ENCODE results near the gene TRAPPC14. TPM values are rescaled to one million over a fixed set of nuclear protein-coding genes. Genes with fewer than 3 reads are reported as not detected.

The TRAPPC14 gene
- total and polyA plus RNA-seq, 2 donors from 2014 or later = 14.8 to 27.1 TPM

DNA sequence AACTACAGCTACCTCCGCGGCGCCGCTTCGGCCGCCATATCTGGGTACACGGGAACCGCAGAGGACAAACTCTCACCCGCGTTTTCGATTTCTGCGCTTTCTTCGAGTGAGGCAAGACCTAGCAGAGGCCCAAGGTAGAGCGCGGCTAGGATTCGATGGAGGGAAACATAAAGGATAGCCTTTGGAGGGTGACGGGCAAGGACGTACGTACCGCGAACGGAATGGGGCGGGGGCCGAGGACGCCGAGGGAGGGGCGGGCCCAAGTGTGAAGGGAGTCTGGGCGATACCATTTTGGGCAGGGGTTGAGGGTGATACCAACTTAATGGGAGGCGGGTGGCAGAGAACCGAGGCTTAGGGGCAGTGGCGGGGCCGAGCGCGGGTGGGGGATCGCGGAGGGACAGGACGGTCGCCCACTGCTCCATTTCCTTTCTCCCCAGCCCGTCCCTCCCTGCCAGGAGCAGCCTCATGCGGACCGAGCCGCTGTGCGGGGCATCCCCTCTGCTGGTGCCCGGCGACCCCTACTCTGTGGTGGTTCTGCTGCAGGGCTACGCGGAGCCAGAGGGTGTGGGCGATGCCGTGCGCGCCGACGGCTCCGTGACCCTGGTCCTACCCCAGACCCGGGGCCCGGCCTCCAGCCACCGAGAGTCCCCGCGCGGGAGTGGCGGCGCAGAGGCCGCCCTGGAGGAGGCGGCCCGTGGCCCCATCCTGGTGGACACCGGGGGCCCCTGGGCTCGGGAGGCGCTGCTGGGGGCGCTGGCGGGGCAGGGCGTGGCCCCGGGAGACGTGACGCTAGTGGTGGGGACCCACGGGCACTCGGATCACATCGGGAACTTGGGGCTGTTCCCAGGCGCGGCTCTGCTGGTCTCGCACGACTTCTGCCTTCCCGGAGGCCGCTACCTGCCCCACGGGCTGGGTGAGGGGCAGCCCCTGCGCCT, 31.3 kb downstream of the TRAPPC14 start, which contains the start of gene MBLAC1:
Gene MBLAC1, plus strand, starts transcription at position 37 of the 935 bp plus-strand sequence. Its CDS starts 429 bp downstream, at position 466.
- FAIRE-seq (no peak), DNase-seq (peak; percentile 93 to 97 (median 96))
- Histone ChIP-seq H3K27ac (ENCODE audit: low read depth in 2 of 2, low read length in 2 of 2) (peak within 1 kb of the TSS; percentile 99 to 100), H3K4me3 (ENCODE audit: low read length in 3 of 3) (peak within 1 kb of the TSS; percentile 84 to 96 (median 91)), H3K4me1 (ENCODE audit: control insufficient read depth in 2 of 3, insufficient read depth in 2 of 3, low read depth in 1 of 3, low read length in 3 of 3) (peaks cover 0 to 14% (median 8%) of the 10 kb centered on the region in 3 donors), H3K9me3 (ENCODE audit: control insufficient read depth in 2 of 3, insufficient read depth in 1 of 3, low read length in 3 of 3) (no peaks in the 10 kb centered on the region), H3K36me3 (ENCODE audit: control insufficient read depth in 2 of 3, insufficient read depth in 3 of 3, low read length in 3 of 3) (no peaks in the 10 kb centered on the region), H3K9ac (ENCODE audit: low read length in 3 of 3) (peak within 1 kb of the TSS; percentile 80 to 96 (median 88)), H3K27me3 (ENCODE audit: control insufficient read depth, insufficient read depth, low read length) (no peaks in the 10 kb centered on the region)
- TF ChIP-seq, protein P1, sequence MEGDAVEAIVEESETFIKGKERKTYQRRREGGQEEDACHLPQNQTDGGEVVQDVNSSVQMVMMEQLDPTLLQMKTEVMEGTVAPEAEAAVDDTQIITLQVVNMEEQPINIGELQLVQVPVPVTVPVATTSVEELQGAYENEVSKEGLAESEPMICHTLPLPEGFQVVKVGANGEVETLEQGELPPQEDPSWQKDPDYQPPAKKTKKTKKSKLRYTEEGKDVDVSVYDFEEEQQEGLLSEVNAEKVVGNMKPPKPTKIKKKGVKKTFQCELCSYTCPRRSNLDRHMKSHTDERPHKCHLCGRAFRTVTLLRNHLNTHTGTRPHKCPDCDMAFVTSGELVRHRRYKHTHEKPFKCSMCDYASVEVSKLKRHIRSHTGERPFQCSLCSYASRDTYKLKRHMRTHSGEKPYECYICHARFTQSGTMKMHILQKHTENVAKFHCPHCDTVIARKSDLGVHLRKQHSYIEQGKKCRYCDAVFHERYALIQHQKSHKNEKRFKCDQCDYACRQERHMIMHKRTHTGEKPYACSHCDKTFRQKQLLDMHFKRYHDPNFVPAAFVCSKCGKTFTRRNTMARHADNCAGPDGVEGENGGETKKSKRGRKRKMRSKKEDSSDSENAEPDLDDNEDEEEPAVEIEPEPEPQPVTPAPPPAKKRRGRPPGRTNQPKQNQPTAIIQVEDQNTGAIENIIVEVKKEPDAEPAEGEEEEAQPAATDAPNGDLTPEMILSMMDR (IDR thresholded peaks at IDR 0.05; ENCODE audit: borderline replicate concordance, extremely low read depth, insufficient read depth) = no peak
- intact Hi-C loops (cut with DNase I) = no loop called here

DNA sequence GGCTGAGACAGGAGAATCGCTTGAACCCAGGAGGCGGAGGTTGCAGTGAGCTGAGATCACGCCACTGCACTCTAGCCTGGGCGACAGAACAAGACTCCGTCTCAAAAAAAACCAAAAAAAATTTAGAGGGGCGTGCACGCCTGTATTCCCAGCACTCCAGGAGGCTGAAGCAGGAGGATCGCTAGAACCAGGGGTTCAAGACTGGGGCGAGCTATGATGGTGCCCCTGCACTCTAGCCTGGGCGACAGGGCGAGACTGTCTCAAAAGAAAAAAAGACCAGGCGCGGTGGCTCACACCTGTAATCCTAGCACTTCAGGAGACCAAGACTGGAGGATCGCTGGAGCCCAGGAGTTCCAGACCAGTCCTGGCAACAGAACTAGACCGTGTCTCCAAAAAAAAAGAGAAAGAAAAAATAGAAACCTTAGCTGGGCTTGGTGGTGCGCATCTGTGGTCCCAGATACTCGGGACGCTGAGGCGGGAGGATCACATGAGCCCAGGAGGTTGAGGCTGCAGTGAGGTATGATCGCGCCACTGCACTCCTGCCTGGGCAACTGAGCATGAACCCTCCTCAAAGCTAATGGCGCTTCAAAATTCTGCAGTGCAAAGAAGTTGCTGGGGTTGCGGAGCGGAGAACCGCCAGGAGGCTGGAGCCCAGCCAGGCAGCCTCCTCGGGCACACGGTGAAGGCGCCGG, 32.1 kb downstream of the TRAPPC14 start:
- Histone ChIP-seq H3K27ac (ENCODE audit: low read depth in 2 of 2, low read length in 2 of 2) (peak overlapping the region; percentile 99 to 100), H3K36me3 (ENCODE audit: control insufficient read depth in 2 of 3, insufficient read depth in 3 of 3, low read length in 3 of 3) (no peaks in the 10 kb centered on the region), H3K9ac (ENCODE audit: low read length in 3 of 3) (peak overlapping the region; percentile 80 to 96 (median 88)), H3K4me3 (ENCODE audit: low read length in 3 of 3) (peak overlapping the region; percentile 84 to 96 (median 91)), H3K27me3 (ENCODE audit: control insufficient read depth, insufficient read depth, low read length) (no peaks in the 10 kb centered on the region), H3K9me3 (ENCODE audit: control insufficient read depth in 2 of 3, insufficient read depth in 1 of 3, low read length in 3 of 3) (no peaks in the 10 kb centered on the region), H3K4me1 (ENCODE audit: control insufficient read depth in 2 of 3, insufficient read depth in 2 of 3, low read depth in 1 of 3, low read length in 3 of 3) (peaks cover 0 to 14% (median 8%) of the 10 kb centered on the region in 3 donors)
- intact Hi-C loops (cut with DNase I) = no loop called here
- TF ChIP-seq, protein P1 (IDR thresholded peaks at IDR 0.05; ENCODE audit: borderline replicate concordance, extremely low read depth, insufficient read depth) = no peak
- DNase-seq (no peak), FAIRE-seq (no peak)

DNA sequence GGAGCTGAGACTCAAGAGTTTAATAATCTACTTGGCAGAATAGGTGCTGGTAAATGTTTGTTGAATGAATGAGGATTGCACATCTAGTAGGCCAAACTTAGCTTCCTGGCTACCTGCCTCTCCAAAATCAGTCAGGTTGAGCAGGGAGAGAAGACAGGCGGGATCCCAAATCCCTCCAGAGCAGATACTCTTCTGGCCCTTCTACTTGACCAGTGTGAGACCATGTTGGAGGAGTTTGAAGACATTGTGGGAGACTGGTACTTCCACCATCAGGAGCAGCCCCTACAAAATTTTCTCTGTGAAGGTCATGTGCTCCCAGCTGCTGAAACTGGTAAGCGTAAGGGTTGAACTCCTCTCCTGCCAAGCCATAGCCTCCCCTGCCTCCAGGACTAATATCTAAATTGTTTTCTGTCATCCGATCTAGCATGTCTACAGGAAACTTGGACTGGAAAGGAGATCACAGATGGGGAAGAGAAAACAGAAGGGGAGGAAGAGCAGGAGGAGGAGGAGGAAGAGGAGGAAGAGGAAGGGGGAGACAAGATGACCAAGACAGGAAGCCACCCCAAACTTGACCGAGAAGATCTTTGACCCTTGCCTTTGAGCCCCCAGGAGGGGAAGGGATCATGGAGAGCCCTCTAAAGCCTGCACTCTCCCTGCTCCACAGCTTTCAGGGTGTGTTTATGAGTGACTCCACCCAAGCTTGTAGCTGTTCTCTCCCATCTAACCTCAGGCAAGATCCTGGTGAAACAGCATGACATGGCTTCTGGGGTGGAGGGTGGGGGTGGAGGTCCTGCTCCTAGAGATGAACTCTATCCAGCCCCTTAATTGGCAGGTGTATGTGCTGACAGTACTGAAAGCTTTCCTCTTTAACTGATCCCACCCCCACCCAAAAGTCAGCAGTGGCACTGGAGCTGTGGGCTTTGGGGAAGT, 34.0 kb downstream of the TRAPPC14 start:
- Histone ChIP-seq H3K36me3 (ENCODE audit: control insufficient read depth in 2 of 3, insufficient read depth in 3 of 3, low read length in 3 of 3) (no peaks in the 10 kb centered on the region), H3K27me3 (ENCODE audit: control insufficient read depth, insufficient read depth, low read length) (no peaks in the 10 kb centered on the region), H3K9ac (ENCODE audit: low read length in 3 of 3) (no peak overlapping the region), H3K27ac (ENCODE audit: low read depth in 2 of 2, low read length in 2 of 2) (no peak overlapping the region), H3K4me1 (ENCODE audit: control insufficient read depth in 2 of 3, insufficient read depth in 2 of 3, low read depth in 1 of 3, low read length in 3 of 3) (peaks cover 0 to 19% (median 15%) of the 10 kb centered on the region in 3 donors), H3K4me3 (ENCODE audit: low read length in 3 of 3) (no peak overlapping the region), H3K9me3 (ENCODE audit: control insufficient read depth in 2 of 3, insufficient read depth in 1 of 3, low read length in 3 of 3) (no peaks in the 10 kb centered on the region)
- FAIRE-seq (no peak), DNase-seq (peak in 1 of 5 donors; percentile 45)
- intact Hi-C loops (cut with DNase I) = no loop called here
- TF ChIP-seq, protein P1 (IDR thresholded peaks at IDR 0.05; ENCODE audit: borderline replicate concordance, extremely low read depth, insufficient read depth) = no peak

Data from kidney (tissue), 14 donors.